NCI-H82 treated with DMSO at 0.1 percent for 48 hours (cell line): ENCODE results near the gene FBXL19.

ENCODE experiments used
- DNase-seq: peaks from one replicate; lab custom pipeline; 2025; ENCODE audit not compliant: unreplicated experiment; lab: John Stamatoyannopoulos, UW

The FBXL19 gene

DNA sequence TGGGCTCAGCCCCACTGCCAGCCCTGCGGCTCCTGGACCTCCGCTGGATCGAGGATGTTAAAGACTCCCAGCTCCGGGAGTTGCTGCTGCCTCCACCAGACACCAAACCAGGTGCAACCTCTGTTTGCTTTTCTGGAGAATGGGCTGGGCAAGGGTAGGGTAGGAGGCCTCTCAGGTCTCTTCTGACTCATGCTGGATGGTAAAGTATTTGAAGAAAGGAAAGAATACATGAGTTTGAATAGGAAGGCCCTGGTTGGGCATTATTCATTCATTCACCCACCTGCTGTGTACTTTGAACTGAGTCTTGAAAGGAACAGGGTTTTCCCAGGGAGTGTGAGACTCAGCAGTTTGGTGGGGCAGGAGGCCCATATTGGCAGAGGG lies 19.0 kb downstream of the FBXL19 start:
- no peak for DNase-seq

DNA sequence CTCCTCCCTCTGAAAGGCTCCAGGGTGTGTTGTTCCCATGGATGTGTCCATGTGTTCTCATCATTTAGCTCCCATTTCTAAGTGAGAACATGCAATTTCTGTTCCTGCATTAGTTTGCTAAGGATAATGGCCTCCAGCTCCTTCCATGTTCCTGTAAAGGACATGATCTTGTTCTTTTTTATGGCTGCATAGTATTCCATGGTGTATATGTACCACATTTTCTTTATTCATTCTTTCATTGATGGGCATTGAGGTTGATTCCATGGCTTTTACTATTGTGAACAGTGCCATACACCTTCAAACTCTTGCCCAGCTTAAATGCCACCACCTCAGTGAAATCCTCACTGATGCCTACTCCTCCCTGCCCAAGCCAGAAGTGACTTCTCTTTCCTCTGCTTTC lies 21.0 kb downstream of the FBXL19 start:
- DNase-seq: no peak

DNA sequence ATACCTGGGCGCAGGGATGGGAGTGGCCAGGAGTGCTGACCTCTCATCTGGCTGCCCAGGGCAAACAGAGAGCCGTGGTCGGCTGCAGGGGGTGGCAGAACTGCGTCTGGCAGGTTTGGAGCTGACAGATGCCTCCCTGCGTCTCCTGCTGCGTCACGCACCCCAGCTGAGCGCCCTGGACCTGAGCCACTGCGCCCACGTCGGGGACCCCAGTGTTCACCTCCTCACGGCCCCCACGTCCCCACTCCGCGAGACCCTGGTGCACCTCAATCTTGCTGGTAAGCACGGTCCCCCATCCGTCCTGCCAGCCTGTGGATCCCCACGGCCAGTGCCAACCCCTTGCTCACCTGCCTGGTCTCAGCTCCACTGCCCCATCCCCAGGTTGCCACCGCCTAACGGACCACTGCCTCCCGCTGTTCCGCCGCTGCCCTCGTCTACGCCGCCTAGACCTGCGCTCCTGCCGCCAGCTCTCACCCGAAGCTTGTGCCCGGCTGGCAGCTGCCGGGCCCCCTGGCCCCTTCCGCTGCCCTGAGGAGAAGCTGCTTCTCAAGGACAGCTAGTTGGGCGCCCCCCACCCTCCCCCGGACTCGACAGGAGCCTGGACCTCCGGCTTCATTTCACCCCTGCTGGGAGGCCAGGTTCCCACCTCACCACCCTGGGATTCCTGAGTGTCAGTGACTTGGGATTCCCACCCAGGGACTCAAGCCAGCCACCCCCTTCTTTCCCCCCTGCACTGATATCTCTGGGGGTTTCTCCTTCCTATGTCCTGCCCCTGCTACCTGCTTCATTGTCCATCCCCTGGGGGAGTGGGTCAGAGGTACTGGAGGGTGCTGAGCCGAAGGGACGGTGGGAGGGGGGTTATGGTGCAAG lies 23.5 kb downstream of the FBXL19 start:
- DNase-seq: no peak

DNA sequence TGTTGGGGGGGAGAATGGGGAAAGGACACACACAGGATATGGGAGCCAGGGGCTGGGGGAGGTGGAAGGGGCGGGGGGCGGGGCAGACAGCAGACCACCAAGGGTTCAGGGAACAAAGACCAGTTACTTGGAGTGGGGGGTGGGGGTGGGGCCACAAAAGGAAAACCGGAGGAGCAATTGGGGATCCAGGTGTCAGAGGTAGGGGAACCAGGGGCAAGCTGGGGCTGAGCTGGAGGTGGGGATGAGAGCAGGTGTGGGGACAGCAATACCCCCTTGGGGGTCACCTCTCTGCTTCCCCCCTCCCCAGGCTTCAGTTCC lies 24.1 kb downstream of the FBXL19 start:
- no peak for DNase-seq

DNA sequence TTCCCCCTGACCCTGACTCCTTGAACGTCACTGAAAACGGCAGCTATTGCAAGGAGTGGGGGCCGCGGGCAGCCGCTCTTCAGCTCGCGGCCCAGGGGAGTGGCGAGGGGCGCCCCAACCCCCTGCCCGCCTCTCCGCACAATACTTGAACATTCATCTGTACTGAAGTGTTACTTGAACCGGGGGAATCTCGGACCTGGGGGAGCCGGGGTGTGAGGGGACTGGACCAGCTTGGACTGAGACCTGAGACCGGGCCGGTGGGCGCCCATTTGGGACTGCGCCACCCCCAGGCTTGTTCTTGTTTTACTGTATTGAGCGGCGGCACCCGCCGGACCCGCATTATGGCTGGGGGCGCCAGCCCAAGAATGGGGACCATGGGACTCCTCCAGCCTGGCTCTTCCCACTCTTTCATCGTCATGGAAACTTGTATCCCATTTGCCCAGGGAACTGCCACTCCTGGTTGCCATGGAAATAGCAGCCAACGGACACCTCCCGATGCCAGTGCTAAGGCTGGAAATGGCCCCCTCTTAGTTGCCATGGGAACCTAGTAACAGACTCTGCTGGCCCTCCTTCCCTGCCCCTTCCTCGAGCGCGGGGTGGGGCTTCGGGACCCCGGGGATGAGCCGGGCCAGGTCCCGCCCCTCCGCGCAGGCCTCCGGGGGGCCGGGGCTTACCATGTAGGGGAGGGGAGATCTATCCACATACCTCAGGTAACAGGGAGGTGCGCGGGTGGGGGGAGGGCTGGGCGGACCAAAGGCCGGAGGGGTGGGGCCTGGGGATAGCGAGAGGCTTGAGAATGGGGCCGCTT lies 24.7 kb downstream of the FBXL19 start:
- DNase-seq: peak; percentile 31

DNA sequence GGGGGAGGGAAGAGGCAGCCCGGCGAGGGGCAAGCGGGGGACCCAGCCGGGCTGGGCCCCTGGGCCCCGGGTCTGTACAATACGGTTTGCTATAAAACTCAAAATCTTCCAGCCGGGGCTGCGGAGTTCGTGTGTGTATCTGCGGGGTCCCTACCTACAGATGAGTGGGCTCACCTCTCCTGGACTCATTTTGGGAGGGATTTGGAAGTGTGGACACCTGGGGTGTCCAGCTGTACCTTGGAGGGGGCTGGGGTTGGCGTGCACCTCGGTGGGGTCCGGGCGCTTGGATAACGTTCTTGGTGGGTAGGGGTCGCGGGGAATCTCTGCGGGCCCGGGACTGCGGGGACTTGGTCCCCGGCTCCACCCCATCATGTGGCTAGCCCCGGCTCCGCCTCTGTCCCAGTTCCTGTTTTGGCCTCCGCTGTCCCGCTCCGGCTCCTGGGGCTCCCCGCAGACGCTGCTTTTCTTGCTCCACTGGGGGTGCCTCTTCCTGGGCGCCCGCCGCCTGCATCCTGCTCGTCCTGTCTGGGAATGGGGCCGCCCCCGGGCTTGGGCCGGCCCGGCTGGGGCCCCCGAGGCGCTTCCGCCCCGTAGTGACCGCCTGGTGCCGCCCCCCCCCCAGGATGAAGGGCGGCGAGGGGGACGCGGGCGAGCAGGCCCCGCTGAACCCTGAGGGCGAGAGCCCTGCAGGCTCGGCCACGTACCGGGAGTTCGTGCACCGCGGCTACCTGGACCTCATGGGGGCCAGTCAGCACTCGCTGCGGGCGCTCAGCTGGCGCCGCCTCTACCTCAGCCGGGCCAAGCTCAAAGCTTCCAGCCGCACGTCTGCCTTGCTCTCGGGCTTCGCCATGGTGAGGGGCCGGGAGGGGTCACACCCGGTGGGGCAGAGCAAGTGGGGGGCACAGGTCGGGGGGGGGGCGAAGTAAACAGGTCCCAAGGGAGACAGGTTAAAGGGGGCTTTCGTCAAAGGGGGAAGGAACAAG lies 25.6 kb downstream of the FBXL19 start, which contains the start of gene ORAI3:
TSS of gene ORAI3 (plus strand) at position 402 of the 983 bp plus-strand sequence. CDS start at position 624, 222 bp downstream.
- DNase-seq: no peak

DNA sequence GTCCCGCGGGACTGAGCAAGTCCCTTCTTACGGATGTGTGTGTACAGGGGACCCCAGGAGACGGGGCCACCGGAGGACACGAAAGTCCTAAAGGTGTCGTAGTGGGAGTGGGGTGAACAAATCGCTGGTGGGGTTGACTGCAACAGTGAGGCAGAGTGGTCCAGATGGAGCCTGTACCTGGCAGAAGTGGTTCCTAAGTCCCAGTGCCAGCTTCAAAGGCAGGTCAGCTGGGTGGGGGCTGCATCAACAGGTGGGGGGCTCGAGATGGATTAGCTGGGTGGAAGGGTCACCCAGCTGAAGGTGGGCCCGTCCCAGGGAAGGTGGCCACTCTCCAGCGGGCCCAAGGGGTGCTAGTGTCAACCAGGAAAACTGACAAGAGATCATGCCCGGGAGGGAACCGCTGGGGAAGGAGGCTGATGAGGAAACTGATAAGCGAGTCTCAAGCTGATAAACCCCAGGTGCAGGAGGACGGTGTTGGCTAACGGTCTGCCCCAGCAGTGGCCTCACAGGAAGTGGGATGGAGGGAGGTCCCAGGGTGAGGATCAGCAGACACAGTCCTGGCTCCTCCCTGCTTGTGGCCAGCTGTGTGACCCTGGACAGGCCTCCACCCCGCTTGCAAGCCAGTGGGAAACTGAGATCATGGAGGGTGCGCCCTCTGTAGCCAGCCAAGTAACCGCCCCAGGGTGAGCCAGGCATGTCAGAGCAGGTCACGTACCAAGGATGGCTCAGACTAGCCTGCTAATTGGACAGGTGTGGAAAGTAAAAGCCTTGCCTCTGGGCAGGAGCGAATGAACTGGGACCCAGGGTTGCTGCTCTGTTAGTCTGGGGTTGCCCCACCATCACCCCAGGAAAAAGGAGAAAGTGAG lies 26.5 kb downstream of the FBXL19 start:
- DNase-seq: no peak

DNA sequence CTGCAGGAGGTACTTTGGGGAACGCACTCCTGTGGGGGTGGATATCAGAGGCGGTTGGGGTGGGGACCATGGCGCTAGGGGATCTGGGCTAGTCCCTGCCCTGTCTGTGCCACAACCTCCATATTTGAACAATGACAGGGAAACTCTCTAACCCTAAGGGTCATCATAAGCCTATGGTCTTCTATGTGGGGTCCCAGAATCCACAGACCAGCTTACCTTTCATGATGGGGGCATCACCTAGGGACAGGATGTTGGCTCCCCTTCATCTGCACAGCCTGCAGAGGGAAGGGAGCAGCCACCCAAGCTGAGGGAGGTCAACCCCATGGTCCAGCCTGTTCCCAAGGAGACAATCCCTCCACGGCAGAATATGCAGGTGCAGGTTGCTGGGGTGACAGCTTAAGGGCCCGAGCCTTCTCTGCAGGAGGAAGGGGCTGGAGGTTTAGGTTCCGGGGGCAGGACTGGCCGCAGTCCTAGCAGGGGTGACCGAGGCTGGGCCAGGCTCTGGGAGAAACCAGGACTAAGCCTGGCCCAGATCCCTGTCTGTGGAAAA lies 27.2 kb downstream of the FBXL19 start:
- DNase-seq: no peak

DNA sequence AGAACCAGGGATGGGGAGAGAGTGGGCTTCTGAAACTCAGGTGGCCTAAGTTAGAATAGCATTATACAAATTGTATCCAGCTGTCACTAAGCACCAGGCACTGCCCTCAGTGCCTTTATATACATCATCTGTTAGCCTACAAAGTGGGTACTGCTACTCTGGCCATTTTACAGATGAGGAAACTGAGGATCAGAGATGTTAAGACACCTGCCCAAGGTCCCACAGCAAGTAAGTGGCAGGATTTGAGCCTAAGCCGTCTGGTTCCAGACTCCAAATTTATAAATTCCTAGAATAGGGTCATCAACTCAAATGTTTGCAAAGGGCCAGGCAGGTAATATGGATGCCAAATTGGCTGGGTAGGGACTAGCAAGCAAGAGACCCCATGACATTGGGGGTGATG lies 27.8 kb downstream of the FBXL19 start:
- DNase-seq: no peak

DNA sequence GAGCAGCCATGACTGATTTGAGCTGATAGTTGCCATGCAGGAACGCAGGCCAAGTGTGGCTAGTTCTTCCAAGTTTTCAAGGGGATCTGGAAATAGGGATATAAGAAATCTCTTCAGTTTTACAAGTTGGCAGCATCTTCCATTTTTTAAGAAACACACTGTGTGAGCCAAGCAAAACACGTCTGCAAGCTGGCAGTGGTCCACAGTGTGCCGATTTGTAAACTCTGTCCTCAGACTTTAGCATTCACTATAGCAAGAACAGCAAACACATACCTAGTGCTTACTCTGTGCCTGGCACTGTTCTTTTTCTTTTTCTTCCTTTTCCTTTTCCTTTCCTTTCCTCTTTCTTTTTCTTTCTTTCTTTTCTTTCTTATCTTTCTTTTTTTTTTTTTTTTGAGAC lies 28.4 kb downstream of the FBXL19 start:
- DNase-seq: no peak

DNA sequence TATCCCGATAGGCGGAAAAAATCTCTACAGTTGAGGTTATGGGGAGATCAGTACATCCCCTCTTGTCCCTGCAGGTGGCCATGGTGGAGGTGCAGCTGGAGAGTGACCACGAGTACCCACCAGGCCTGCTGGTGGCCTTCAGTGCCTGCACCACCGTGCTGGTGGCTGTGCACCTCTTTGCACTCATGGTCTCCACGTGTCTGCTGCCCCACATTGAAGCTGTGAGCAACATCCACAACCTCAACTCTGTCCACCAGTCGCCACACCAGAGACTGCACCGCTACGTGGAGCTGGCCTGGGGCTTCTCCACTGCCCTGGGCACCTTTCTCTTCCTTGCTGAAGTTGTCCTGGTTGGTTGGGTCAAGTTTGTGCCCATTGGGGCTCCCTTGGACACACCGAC lies 29.7 kb downstream of the FBXL19 start:
- DNase-seq: no peak

DNA sequence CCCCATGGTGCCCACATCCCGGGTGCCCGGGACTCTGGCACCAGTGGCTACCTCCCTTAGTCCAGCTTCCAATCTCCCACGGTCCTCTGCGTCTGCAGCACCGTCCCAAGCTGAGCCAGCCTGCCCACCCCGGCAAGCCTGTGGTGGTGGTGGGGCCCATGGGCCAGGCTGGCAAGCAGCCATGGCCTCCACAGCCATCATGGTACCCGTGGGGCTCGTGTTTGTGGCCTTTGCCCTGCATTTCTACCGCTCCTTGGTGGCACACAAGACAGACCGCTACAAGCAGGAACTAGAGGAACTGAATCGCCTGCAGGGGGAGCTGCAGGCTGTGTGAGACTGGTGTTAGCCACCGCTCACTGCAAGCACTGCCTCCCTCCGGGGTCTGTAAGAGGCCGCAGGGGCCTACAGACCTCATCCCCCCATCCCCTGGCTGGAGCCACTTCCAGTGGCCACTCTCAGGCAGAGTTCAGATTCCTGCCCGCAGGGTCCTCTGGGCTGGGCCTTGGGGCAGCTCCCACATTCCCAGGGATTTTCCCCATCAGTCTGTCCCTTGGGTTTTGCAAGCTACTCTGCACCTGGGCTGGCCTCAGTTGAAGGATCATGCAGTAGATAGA lies 30.2 kb downstream of the FBXL19 start:
- DNase-seq: peak; percentile 49

DNA sequence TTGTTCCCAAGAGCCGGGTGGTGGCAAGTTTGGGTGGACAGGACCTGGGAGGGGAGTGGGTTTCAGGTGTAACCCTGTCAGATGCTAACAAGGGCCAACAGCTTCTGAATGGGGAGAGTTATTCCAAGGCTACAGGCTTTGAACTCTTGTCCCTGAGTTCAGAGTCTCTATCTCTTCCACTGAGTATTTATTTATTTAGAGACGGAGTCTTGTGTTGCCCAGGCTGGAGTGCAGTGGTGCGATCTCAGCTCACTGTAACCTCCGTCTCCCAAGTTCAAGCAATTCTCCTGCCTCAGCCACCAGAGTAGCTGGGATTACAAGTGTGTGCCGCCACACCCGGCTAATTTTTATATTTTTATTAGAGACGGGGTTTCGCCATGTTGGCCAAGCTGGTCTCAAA lies 31.6 kb downstream of the FBXL19 start:
- DNase-seq: no peak

DNA sequence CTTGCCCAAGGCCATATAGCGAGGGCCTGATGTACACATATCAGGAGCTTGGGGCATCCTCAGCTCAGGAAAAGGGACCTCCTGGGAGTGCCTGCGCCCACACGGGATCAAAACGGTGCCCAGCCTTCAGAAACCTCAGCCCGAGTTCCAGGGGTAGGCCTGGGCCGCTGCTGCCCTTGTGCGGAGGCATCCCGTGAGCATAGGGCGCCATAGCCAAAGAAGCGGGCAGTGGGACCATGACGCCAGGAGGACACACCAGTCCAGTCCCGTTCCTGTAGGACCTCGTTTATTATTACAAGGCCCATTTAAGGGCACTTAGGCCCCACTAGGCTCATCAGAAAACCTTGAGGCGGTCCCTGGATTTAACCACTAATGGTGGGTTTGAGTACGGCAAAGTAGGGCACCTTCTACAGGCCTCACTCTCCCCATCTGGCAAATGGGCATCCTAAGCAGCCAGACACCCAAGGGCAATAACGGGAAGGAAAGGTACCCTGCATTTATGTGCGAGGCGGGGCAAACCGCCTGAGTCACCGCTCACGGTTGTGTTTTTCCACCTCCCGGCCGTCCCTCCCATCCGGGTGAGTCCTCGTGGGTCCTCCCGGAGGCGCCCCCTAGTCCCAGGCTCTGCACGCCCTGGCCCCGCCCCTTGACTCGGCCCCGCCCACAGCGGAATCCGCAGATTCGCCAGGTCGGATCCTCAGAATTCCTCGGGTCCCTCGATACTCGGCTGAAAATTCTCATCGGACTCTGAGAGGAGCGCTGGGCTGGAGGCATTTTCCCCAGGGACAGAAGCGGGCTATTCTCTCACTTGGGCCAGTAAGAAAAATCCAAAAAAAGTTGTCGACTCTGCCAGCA lies 33.5 kb downstream of the FBXL19 start:
- peak; percentile 27 for DNase-seq

DNA sequence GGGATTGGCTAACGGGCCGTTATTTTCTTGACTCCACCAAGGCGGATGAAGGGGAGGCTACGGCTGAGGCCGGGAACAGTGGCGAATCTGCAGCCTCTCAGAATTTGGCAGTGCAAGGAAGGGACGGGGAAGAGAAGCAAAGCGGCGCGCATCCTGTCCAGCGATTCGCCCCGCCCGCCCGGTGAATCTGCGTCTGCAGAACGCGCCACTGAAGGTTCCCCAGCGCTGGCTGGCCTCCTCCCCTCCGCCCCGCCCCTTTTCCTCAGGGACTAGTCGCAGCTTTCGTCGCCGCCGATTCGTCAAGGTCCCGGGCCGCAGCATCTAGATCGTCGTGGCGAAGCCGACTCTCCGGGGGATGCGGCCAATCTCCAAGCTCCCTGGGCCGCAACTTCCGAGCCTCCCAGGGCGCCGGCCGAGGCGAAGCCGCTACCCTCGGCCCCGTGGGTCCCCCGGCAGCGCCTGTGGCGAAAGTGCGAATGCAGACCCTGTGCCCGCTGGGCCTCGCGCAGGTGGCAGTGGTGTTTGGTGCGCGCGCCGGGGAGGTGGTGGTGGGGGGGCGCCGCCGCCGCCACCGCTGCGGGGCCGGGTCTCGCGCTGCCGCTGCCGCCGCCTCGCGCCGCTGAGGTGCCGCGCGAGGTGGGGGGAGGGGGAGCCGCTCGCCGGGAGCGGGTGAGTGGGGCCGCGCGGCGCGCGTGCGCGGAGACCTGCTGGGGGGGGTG lies 34.2 kb downstream of the FBXL19 start, which contains the start of gene SETD1A:
TSS of gene SETD1A (plus strand) at position 299 of the 719 bp plus-strand sequence. CDS start 978 bp downstream, outside the sequence.
- peak; percentile 54 for DNase-seq

DNA sequence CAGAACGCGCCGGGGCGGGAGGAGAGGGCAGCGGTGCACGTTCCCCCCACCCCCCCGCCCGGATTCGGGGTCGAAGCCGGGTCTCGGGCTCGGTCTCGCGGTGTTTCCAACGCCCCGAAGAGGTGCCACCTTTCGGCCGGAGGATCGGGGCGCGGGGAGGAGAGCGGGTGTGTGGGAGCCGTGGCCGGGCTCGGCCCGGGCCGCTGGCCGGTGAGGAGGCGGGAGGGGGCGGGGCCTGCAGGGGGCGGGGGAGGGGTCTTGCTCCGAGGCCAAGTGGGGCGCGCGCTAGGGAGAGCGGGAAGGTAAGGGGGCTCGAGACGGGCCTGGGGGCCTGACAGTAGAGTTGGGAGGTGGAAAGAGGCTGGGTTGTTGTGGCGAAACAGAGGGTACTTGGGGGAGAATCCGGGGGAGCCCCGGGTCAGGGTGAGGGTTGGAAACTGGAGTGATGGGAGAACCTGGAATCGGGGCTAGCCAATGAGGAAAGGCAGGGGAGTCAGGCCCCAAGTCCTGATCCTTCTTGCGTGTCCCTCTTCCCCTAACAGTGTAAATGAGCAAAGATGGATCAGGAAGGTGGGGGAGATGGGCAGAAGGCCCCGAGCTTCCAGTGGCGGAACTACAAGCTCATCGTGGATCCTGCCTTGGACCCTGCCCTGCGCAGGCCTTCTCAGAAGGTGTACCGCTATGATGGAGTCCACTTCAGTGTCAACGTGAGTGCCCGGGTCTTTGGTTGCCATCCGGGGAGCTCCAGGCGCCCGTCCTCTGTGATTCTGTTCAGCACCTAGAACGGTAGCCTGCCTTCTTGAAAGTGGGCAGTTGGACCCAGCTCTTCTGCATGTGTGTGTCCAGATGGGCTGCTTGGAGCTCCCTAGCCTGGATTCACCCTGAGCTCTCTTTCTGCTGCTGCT lies 35.1 kb downstream of the FBXL19 start:
- DNase-seq: no peak

DNA sequence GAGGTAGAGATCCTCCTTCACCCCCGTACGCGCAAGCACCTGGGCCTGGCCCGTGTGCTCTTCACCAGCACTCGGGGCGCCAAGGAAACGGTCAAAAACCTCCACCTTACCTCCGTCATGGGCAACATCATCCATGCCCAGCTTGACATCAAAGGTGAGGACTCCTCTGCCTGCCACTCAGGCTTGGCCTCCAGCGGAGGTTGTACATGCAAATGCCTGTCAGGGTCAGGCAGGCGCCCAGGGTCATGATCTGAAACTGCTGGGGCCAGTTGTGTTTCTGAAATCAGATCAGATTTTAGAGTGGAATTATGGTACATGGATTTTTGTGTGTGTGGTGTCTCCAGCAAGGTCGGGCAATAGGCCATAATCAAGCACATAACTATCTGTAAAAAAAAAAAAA lies 38.0 kb downstream of the FBXL19 start:
- DNase-seq: no peak
